Measurements from ENCODE around the gene EVI5L. TPM values are rescaled to one million over a fixed set of nuclear protein-coding genes. Genes with fewer than 3 reads are reported as not detected.

Gene EVI5L
- total and polyA plus RNA-seq, 2 of the 13 experiments (the other 11 are each of a cell fraction or from before 2014, with no cell fraction given) = 1.7 to 2.4 TPM

DNA sequence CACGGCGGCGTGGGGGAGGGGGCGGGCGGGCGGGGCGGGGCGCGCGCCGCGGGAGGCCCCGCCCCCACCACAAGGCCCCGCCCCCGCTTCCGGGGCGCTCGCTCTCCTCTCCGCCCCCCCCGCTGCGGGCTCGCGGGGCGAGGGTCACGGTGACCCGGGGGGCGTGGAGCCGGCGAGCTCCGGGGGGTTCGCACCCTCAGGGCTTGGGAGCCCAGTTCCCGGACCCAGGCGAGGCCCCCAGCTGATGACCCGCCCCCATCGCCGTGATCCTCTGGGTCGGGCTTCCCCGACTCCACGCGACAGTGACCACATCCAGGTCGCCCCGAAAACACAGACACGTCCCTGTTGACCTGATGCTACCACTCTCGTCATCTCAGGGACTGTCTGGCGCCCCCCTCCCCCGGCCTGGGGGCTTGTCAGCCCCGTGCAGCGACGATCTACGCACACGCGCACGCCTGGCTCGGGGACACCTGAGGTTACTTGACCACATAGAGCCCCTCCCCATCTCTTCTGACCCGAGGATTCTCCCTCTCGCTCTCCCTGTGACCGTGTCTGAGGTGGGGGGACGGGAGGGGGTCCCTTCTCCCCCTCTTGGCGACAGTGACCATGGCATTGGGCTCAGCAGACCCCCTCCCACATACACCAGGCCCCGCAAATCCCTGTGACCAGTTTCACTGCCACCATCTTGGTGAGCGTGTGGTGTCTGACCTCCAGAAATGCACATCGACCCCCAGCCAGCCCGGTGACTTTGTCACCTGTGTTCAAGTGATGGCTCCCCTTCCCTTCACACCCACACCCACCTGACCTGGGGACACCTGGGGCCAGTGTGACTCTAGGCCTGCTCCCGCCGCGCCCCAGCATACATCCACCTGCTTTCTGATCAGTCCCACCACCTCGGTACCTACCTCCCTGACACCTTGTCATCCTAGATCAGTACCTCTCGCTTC is 74.3 kb downstream of the EVI5L start (continued):
- TF ChIP-seq, protein P1, sequence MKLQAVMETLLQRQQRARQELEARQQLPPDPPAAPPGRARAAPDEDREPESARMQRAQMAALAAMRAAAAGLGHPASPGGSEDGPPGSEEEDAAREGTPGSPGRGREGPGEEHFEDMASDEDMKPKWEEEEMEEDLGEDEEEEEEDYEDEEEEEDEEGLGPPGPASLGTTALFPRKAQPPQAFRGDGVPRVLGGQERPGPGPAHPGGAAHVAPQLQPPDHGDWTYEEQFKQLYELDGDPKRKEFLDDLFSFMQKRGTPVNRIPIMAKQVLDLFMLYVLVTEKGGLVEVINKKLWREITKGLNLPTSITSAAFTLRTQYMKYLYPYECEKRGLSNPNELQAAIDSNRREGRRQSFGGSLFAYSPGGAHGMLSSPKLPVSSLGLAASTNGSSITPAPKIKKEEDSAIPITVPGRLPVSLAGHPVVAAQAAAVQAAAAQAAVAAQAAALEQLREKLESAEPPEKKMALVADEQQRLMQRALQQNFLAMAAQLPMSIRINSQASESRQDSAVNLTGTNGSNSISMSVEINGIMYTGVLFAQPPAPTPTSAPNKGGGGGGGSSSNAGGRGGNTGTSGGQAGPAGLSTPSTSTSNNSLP (IDR thresholded peaks at IDR 0.05; ENCODE audit: low read depth, low read length) = no peak
- TF ChIP-seq, protein P2, sequence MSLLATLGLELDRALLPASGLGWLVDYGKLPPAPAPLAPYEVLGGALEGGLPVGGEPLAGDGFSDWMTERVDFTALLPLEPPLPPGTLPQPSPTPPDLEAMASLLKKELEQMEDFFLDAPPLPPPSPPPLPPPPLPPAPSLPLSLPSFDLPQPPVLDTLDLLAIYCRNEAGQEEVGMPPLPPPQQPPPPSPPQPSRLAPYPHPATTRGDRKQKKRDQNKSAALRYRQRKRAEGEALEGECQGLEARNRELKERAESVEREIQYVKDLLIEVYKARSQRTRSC (CRISPR knock-in tag; IDR thresholded peaks at IDR 0.05; ENCODE audit: low read depth) = no peak
- no peak for TF ChIP-seq ZKSCAN8 (CRISPR knock-in tag; IDR thresholded peaks at IDR 0.05; ENCODE audit: borderline replicate concordance)
- TF ChIP-seq ZNF224 (CRISPR knock-in tag; IDR thresholded peaks at IDR 0.05) = no peak
- TF ChIP-seq ZNF737 (CRISPR knock-in tag; IDR thresholded peaks at IDR 0.05; ENCODE audit: borderline replicate concordance) = no peak
- no peak for TF ChIP-seq NFE2L1 (CRISPR knock-in tag; IDR thresholded peaks at IDR 0.05; ENCODE audit: borderline replicate concordance)
- TF ChIP-seq CEBPG (CRISPR knock-in tag; IDR thresholded peaks at IDR 0.05) = no peak
- TF ChIP-seq ISL2 (CRISPR knock-in tag; IDR thresholded peaks at IDR 0.05) = 0 out of 2 replicates have a peak, but pooled peaks have one; percentile 9
- TF ChIP-seq, protein P3, sequence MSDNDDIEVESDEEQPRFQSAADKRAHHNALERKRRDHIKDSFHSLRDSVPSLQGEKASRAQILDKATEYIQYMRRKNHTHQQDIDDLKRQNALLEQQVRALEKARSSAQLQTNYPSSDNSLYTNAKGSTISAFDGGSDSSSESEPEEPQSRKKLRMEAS (IDR thresholded peaks at IDR 0.05) = no peak
- TF ChIP-seq SRY (CRISPR knock-in tag; IDR thresholded peaks at IDR 0.05) = 0 out of 2 replicates have a peak, but pooled peaks have one; percentile 7
- no peak for TF ChIP-seq PITX1 (CRISPR knock-in tag; IDR thresholded peaks at IDR 0.05)
- 0 out of 2 replicates have a peak, but pooled peaks have one; percentile 21 for TF ChIP-seq NCOR1 (IDR thresholded peaks at IDR 0.05; ENCODE audit: borderline replicate concordance, low read length)
- no peak for TF ChIP-seq SAFB2 (CRISPR knock-in tag; IDR thresholded peaks at IDR 0.05; ENCODE audit: borderline replicate concordance, low read depth)
- no peak for TF ChIP-seq SP5 (CRISPR knock-in tag; IDR thresholded peaks at IDR 0.05; ENCODE audit: borderline replicate concordance, low read depth)
- TF ChIP-seq, protein P4, sequence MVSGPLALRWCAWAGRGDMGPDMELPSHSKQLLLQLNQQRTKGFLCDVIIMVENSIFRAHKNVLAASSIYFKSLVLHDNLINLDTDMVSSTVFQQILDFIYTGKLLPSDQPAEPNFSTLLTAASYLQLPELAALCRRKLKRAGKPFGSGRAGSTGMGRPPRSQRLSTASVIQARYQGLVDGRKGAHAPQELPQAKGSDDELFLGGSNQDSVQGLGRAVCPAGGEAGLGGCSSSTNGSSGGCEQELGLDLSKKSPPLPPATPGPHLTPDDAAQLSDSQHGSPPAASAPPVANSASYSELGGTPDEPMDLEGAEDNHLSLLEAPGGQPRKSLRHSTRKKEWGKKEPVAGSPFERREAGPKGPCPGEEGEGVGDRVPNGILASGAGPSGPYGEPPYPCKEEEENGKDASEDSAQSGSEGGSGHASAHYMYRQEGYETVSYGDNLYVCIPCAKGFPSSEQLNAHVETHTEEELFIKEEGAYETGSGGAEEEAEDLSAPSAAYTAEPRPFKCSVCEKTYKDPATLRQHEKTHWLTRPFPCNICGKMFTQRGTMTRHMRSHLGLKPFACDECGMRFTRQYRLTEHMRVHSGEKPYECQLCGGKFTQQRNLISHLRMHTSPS (CRISPR knock-in tag; IDR thresholded peaks at IDR 0.05; ENCODE audit: low read depth) = no peak
- peak; percentile 18 to 50; a peak in 1 of 4 replicates for TF ChIP-seq NR2F1 (CRISPR knock-in tag; IDR thresholded peaks at IDR 0.05)
- no peak for TF ChIP-seq ZNF143 (CRISPR knock-in tag; IDR thresholded peaks at IDR 0.05)
- TF ChIP-seq TRIM24 (CRISPR knock-in tag; IDR thresholded peaks at IDR 0.05) = no peak
- TF ChIP-seq FLYWCH1 (CRISPR knock-in tag; IDR thresholded peaks at IDR 0.05) = no peak
- no peak for TF ChIP-seq ZZZ3 (CRISPR knock-in tag; IDR thresholded peaks at IDR 0.05; ENCODE audit: borderline replicate concordance)
- TF ChIP-seq ZFAT (CRISPR knock-in tag; conservative IDR thresholded peaks at IDR 0.05) = no peak
- TF ChIP-seq FOXO1 (CRISPR knock-in tag; IDR thresholded peaks at IDR 0.05) = no peak
